HCT116 (cell line): Measurements from ENCODE around the gene TARBP2. TPM values are rescaled to one million over a fixed set of nuclear protein-coding genes. Genes with fewer than 3 reads are reported as not detected.

Experiments used
- ATAC-seq: fragments of 200-7000 bp; cut with Tn5 transposase; 2 replicates; pipeline ENCODE4 v1.9.1; 2020; ENCODE audit warnings: mild to moderate bottlenecking, moderate library complexity
- BruUV-seq: library from RNA; stranded (reverse); fragments of 400-500 nt; replicated peaks from 2 replicates; lab custom pipeline; 2021; lab: Mats Ljungman, UMichigan
- CTCF ChIA-PET: fragments of 300-600 bp; sonication (Branson Sonifier 250); formaldehyde crosslinking; loops from one replicate; lab custom pipeline; 2021; ENCODE audit warnings: antibody characterized with exemption; lab: Charles Lee
- POLR2A ChIA-PET: fragments of 300-600, 350-600 bp; sonication (Branson Sonifier 250); formaldehyde crosslinking; loops from one replicate; lab custom pipeline; 2021; ENCODE audit warnings: antibody characterized with exemption; lab: Charles Lee
- RAD21 ChIA-PET, 2 experiments: fragments of 300-600 bp; sonication (Branson Sonifier 250); formaldehyde crosslinking; loops; one replicate each; lab custom pipeline; 2023; ENCODE audit warnings: low total read pairs in 2 of 2; ENCODE audit not compliant: uncharacterized antibody in 2 of 2, unreplicated experiment in 2 of 2, low non-redundant PET in 1 of 2; lab: Charles Lee
- DNase-seq: peaks from one replicate; pipeline ENCODE4 v3.0.0-alpha.2; 2010; ENCODE audit warnings: low read depth, low spot score
- H2AFZ ChIP-seq: fragments of 200-600 bp; shearing (Covaris generic), sonication (generic); 2 replicates; pipeline ENCODE4 v1.6.1; 2017; ENCODE audit warnings: low read depth, mixed run types, mixed read lengths, antibody characterized with exemption, low read length; ENCODE audit not compliant: poor library complexity, severe bottlenecking
- H3K27ac ChIP-seq: 2 replicates; pipeline ENCODE4 v1.5.1; 2012; ENCODE audit warnings: low read depth, low read length
- H3K27me3 ChIP-seq: fragments of 200-600 bp; sonication (generic); 2 replicates; pipeline ENCODE4 v1.6.1; 2016; ENCODE audit warnings: mixed run types, low read length, mixed read lengths; ENCODE audit not compliant: insufficient read depth
- H3K36me3 ChIP-seq, 2 experiments: fragments of 200-500 bp in 1 of 2; fragments of 200-600 bp in 1 of 2; sonication (Bioruptor generic) in 1 of 2; sonication (generic) in 1 of 2; 2 replicates each; pipeline versions ENCODE4 v1.5.1 to v1.6.1; 2014 to 2016; ENCODE audit warnings: low read length in 2 of 2, inconsistent platforms in 1 of 2, mixed read lengths in 1 of 2, mixed run types in 1 of 2; ENCODE audit not compliant: insufficient read depth in 2 of 2, control insufficient read depth in 1 of 2
- H3K4me1 ChIP-seq, 2 experiments: fragments of 200-600 bp in 1 of 2; sonication (generic) in 1 of 2; 2 replicates each; pipeline versions ENCODE4 v1.5.1 to v1.6.1; 2012 to 2017; ENCODE audit warnings: low read length in 2 of 2, inconsistent platforms in 1 of 2, mild to moderate bottlenecking in 1 of 2, mixed read lengths in 1 of 2, mixed run types in 1 of 2, moderate library complexity in 1 of 2; ENCODE audit not compliant: insufficient read depth in 2 of 2, control insufficient read depth in 1 of 2
- H3K4me2 ChIP-seq: fragments of 200-600 bp; sonication (generic); 2 replicates; pipeline ENCODE4 v1.6.1; 2017; ENCODE audit warnings: mixed run types, low read length, mixed read lengths
- H3K4me3 ChIP-seq, 2 experiments: fragments of 200-600 bp in 1 of 2; sonication (generic) in 1 of 2; replicated peaks in 1 of 2; 2 replicates each; pipeline ENCODE4 v1.5.1; 2011 to 2016; ENCODE audit warnings: low read length in 2 of 2, control low read depth in 1 of 2, low read depth in 1 of 2, mild to moderate bottlenecking in 1 of 2, mixed read lengths in 1 of 2, mixed run types in 1 of 2
- H3K79me2 ChIP-seq: fragments of 200-600 bp; sonication (generic); 2 replicates; pipeline ENCODE4 v1.6.1; 2017; ENCODE audit warnings: mild to moderate bottlenecking, mixed run types, low read length, moderate library complexity, mixed read lengths; ENCODE audit not compliant: insufficient read depth
- H3K9ac ChIP-seq: fragments of 200-600 bp; sonication (generic); 2 replicates; pipeline ENCODE4 v1.6.1; 2016; ENCODE audit warnings: low read length, mixed read lengths
- H3K9me2 ChIP-seq: fragments of 200-600 bp; sonication (generic), shearing (Covaris generic); 2 replicates; pipeline ENCODE4 v1.6.1; 2017; ENCODE audit warnings: mixed run types, mild to moderate bottlenecking, moderate library complexity; ENCODE audit not compliant: insufficient read depth
- H3K9me3 ChIP-seq, 2 experiments: fragments of 200-500 bp in 1 of 2; fragments of 200-600 bp in 1 of 2; sonication (Bioruptor generic) in 1 of 2; sonication (generic) in 1 of 2; 2 replicates each; pipeline ENCODE4 v1.6.1; 2014 to 2017; ENCODE audit warnings: low read length in 2 of 2, mixed read lengths in 2 of 2, inconsistent platforms in 1 of 2, low read depth in 1 of 2, mild to moderate bottlenecking in 1 of 2, mixed run types in 1 of 2, moderate library complexity in 1 of 2; ENCODE audit not compliant: control insufficient read depth in 1 of 2, insufficient read depth in 1 of 2
- H4K20me1 ChIP-seq: fragments of 200-600 bp; sonication (generic), shearing (Covaris generic); 2 replicates; pipeline ENCODE4 v1.6.1; 2017; ENCODE audit warnings: mixed run types, mild to moderate bottlenecking, moderate library complexity; ENCODE audit not compliant: insufficient read depth
- CBX3 ChIP-seq: IDR thresholded peaks from 2 replicates; pipeline ENCODE4 v1.6.1; 2012; ENCODE audit warnings: low read depth
- EZH2 ChIP-seq: fragments of 200-600 bp; sonication (generic); IDR thresholded peaks from 2 replicates; pipeline ENCODE4 v1.6.1; 2017; ENCODE audit warnings: antibody characterized with exemption, mixed run types
- EZH2phosphoT487 ChIP-seq: fragments of 200-600 bp; IDR thresholded peaks from 2 replicates; pipeline ENCODE4 v1.6.1; 2018; ENCODE audit warnings: antibody characterized with exemption, borderline replicate concordance
- FOSL1 ChIP-seq: IDR thresholded peaks from 2 replicates; pipeline ENCODE4 v1.6.1; 2012; ENCODE audit warnings: low read depth
- JUND ChIP-seq: IDR thresholded peaks from 2 replicates; pipeline ENCODE4 v1.6.1; 2012
- POLR2A ChIP-seq: IDR thresholded peaks from 2 replicates; pipeline ENCODE4 v1.7.0; 2011; ENCODE audit warnings: borderline replicate concordance; ENCODE audit not compliant: insufficient read depth, insufficient read length; ENCODE audit errors: extremely low read depth
- POLR2AphosphoS5 ChIP-seq: IDR thresholded peaks from 2 replicates; pipeline ENCODE4 v1.6.1; 2011; ENCODE audit warnings: mild to moderate bottlenecking, low read depth, low read length, moderate library complexity
- RAD21 ChIP-seq: IDR thresholded peaks from 2 replicates; pipeline ENCODE4 v1.6.1; 2012; ENCODE audit warnings: low read depth, mild to moderate bottlenecking
- SIN3A ChIP-seq: IDR thresholded peaks from 2 replicates; pipeline ENCODE4 v1.6.1; 2012; ENCODE audit warnings: low read depth
- SP1 ChIP-seq: IDR thresholded peaks from 2 replicates; pipeline ENCODE4 v1.6.1; 2012; ENCODE audit warnings: low read depth
- SRF ChIP-seq: IDR thresholded peaks from 2 replicates; pipeline ENCODE4 v1.6.1; 2012; ENCODE audit warnings: low read depth
- TCF7L2 ChIP-seq: IDR thresholded peaks from 2 replicates; pipeline ENCODE4 v1.7.0; 2011; ENCODE audit warnings: borderline replicate concordance, inconsistent platforms; ENCODE audit not compliant: insufficient read depth, insufficient read length; ENCODE audit errors: extremely low read depth
- ZFX ChIP-seq: fragments of 450-650 bp; IDR thresholded peaks from 2 replicates; pipeline ENCODE4 v1.6.1; 2017
- ZNF274 ChIP-seq: fragments of 200-500 bp; sonication (Bioruptor generic); IDR thresholded peaks from 2 replicates; pipeline ENCODE4 v1.6.1; 2014; ENCODE audit warnings: mild to moderate bottlenecking, low read depth, low read length, inconsistent platforms
- intact Hi-C: fragments of 100-400 bp; cut with micrococcal nuclease; formaldehyde crosslinking; loops from 2 replicates; pipeline ENCODE4 v1.10.0; 2022
- total RNA-seq: library from RNA; stranded (reverse); gene quantifications from one replicate; pipeline ENCODE4 v1.2.1, GENCODE V29; 2021; ENCODE audit not compliant: unreplicated experiment
- TF ChIP-seq, protein P1 (sequence below): IDR thresholded peaks from 2 replicates; pipeline ENCODE4 v1.6.1; 2012
- TF ChIP-seq, protein P2 (sequence below), 3 experiments: fragments of 200-600 bp in 1 of 3; sonication (generic) in 1 of 3; IDR thresholded peaks in 2 of 3; conservative IDR thresholded peaks in 1 of 3; 2 replicates each; pipeline ENCODE4 v1.5.1; 2012 to 2017; ENCODE audit warnings: low read depth in 2 of 3, low read length in 2 of 3, antibody characterized with exemption in 1 of 3, borderline replicate concordance in 1 of 3, control low read depth in 1 of 3, mild to moderate bottlenecking in 1 of 3, mixed read lengths in 1 of 3, mixed run types in 1 of 3, moderate library complexity in 1 of 3; ENCODE audit not compliant: insufficient read depth in 1 of 3

TARBP2 gene
- total RNA-seq, 1 experiment from 2014 or later = 40.1 TPM

DNA sequence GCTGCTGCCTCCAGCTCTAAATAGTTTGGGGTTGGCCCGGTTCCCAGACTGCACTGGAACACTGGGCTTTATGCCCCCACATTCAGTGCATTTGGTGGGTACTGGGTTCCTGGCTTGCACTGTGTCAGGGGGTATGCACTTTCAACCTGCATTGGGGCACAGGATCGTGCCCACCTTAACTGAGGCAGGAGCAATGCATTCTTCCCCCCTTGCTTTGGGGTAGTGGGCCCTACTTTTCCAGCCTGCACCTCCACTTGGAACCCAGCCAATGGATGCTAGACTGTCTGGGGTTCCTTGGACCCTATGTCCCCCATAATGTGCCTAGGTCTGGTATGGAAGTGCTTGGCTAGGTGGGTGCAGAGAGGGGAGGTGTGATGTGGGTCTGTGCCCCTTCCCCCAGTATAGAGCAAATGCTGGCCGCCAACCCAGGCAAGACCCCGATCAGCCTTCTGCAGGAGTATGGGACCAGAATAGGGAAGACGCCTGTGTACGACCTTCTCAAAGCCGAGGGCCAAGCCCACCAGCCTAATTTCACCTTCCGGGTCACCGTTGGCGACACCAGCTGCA is 615 bp downstream of the TARBP2 start:
- H4K20me1 ChIP-seq = no peaks in the 10 kb centered on the region
- peak overlapping the region; percentile 90 for H3K27ac ChIP-seq
- H3K4me2 ChIP-seq = peak overlapping the region; percentile 89
- RAD21 ChIA-PET = no interaction called here
- POLR2A ChIA-PET = interaction anchor here (0.8 to 2.0 kb wide), 16 partner anchors 10 to 236 kb away, joined by 3 to 17 read pairs (median 4); partner anchors contain the start of genes AAAS, PRR13 and SP1
- ATAC-seq = no peak
- no peaks in the 10 kb centered on the region for H3K27me3 ChIP-seq
- H3K9me3 ChIP-seq = no peaks in the 10 kb centered on the region
- intact Hi-C loops = loop anchor here (2.0 kb wide), 1 partner anchor 181 kb away; the partner anchor contains the start of gene AAAS
- no peak for DNase-seq
- CTCF ChIA-PET = interaction anchor here (0.9 to 2.5 kb wide), 12 partner anchors 25 to 436 kb away, joined by 3 to 29 read pairs (median 4); partner anchors contain the start of genes AAAS and ATP5MC2
- no peaks in the 10 kb centered on the region for H3K9me2 ChIP-seq
- peaks cover 16% of the 10 kb centered on the region for H3K79me2 ChIP-seq
- TSS peak; percentile 70 for BruUV-seq
- no peak overlapping the region for H2AFZ ChIP-seq
- TF ChIP-seq POLR2AphosphoS5 (peak; percentile 2; the same call in 1 of the 2 replicates), FOSL1 (no peak), POLR2A (peak; percentile 16)
- H3K36me3 ChIP-seq = peaks cover 0 to 7% of the 10 kb centered on the region in 2 experiments; a peak in 2 of 4 replicates
- peak overlapping the region; percentile 88 for H3K9ac ChIP-seq
- peak overlapping the region; percentile 75 to 87 for H3K4me3 ChIP-seq
- peaks cover 10 to 34% of the 10 kb centered on the region in 2 experiments for H3K4me1 ChIP-seq

DNA sequence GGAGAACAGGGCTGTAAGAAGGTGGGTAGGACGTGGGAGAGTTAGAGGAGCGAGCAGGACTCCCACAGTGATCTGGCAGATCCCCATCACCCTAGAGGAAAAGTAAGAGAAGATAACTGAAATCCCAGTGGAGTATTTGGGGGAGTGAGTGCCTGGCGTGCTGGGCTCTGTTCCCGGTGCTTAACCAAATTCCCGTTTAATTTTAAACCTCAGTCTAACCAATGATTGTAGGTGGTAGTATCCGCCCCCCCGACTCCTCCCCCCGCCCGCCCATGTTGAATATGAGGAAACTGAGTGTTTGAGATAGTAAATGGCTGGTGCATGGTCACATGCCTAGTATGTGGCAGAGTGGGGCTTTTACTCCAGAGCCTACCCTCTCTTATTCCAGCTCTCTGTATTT is 1.2 kb downstream of the TARBP2 start:
- ATAC-seq = no peak
- peak overlapping the region; percentile 88 for H3K9ac ChIP-seq
- intact Hi-C loops = no loop called here
- TF ChIP-seq, protein P1, sequence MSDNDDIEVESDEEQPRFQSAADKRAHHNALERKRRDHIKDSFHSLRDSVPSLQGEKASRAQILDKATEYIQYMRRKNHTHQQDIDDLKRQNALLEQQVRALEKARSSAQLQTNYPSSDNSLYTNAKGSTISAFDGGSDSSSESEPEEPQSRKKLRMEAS = no peak
- TF ChIP-seq ZNF274 (no peak), SRF (no peak), EZH2 (no peak), EZH2phosphoT487 (no peak), SIN3A (no peak), TCF7L2 (no peak), SP1 (no peak), FOSL1 (no peak), POLR2AphosphoS5 (no peak), ZFX (no peak), RAD21 (no peak), JUND (no peak), CBX3 (no peak)
- TF ChIP-seq, protein P2, sequence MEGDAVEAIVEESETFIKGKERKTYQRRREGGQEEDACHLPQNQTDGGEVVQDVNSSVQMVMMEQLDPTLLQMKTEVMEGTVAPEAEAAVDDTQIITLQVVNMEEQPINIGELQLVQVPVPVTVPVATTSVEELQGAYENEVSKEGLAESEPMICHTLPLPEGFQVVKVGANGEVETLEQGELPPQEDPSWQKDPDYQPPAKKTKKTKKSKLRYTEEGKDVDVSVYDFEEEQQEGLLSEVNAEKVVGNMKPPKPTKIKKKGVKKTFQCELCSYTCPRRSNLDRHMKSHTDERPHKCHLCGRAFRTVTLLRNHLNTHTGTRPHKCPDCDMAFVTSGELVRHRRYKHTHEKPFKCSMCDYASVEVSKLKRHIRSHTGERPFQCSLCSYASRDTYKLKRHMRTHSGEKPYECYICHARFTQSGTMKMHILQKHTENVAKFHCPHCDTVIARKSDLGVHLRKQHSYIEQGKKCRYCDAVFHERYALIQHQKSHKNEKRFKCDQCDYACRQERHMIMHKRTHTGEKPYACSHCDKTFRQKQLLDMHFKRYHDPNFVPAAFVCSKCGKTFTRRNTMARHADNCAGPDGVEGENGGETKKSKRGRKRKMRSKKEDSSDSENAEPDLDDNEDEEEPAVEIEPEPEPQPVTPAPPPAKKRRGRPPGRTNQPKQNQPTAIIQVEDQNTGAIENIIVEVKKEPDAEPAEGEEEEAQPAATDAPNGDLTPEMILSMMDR (IDR thresholded peaks at IDR 0.05 in 2 of 3, conservative IDR thresholded peaks at IDR 0.05 in 1 of 3; ENCODE audit: borderline replicate concordance in 1 of 3, insufficient read depth in 1 of 3, low read depth in 2 of 3, low read length in 2 of 3) = no peak

More for the DNA sequence above, 1.2 kb downstream of the TARBP2 start:
- Histone ChIP-seq H3K9me3 (no peaks in the 10 kb centered on the region), H3K4me2 (peak overlapping the region; percentile 89), H3K9me2 (no peaks in the 10 kb centered on the region), H3K4me3 (peak overlapping the region; percentile 75 to 87), H3K27me3 (no peaks in the 10 kb centered on the region), H3K36me3 (peaks cover 0 to 9% of the 10 kb centered on the region in 2 experiments; a peak in 3 of 4 replicates), H2AFZ (no peak overlapping the region), H3K4me1 (peaks cover 10 to 34% of the 10 kb centered on the region in 2 experiments), H3K27ac (peak overlapping the region; percentile 90), H4K20me1 (no peaks in the 10 kb centered on the region), H3K79me2 (peaks cover 16% of the 10 kb centered on the region)
- ChIA-PET RAD21 (no interaction called here), POLR2A (no interaction called here), CTCF (interaction anchor here (1.7 kb wide), 1 partner anchor 304 kb away, joined by 4 read pairs; no protein-coding TSS in a partner anchor)
- DNase-seq = no peak
- no TSS peak for BruUV-seq
